ENCODE results near the gene ACVR2B.

The ACVR2B gene

GRCh38 chr3:38489766-38490165 lies 36.1 kb downstream of the ACVR2B start:
- no peak for DNase-seq

DNA sequence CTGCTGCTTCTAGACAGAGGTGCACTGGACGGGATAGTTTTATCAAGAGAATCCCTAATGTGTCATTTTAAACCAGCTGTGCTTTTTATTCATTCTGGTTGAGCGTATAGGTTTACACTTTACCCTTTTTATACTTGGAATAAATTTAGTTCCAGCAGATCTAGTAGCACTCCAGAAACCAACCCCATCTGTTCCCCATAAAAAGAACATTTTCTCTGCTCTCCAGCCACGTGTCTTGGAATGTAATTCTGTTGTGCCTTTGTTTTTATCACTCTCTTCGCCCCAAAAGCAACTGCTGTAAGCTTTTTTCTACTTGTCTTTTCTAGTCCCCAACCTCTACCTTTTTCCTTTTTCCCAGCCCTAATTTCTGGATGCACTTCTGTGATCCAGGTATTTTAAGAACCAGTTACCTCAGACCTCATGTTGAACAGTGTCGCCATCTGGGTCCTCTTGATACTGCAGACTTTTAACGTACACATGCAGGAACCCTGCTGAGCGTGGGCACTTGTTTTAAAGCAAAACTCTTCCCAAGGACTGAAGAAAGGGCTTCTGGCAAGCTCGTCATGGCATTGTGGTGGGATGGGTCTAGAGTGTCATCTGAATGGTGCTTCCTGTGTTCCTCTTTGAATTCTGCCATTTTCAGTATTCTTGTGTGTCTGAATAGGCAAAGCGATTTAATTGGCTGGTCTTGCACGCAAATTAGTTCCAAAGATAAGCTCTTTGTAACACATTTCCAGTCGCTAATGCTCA lies 36.8 kb downstream of the ACVR2B start:
- no peak for DNase-seq

- no peak for DNase-seq
Observed at GRCh38 chr3:38491215-38491614, 37.5 kb downstream of the ACVR2B start.

- no peak for DNase-seq
Observed at GRCh38 chr3:38493031-38493430, 39.3 kb downstream of the ACVR2B start.

DNA sequence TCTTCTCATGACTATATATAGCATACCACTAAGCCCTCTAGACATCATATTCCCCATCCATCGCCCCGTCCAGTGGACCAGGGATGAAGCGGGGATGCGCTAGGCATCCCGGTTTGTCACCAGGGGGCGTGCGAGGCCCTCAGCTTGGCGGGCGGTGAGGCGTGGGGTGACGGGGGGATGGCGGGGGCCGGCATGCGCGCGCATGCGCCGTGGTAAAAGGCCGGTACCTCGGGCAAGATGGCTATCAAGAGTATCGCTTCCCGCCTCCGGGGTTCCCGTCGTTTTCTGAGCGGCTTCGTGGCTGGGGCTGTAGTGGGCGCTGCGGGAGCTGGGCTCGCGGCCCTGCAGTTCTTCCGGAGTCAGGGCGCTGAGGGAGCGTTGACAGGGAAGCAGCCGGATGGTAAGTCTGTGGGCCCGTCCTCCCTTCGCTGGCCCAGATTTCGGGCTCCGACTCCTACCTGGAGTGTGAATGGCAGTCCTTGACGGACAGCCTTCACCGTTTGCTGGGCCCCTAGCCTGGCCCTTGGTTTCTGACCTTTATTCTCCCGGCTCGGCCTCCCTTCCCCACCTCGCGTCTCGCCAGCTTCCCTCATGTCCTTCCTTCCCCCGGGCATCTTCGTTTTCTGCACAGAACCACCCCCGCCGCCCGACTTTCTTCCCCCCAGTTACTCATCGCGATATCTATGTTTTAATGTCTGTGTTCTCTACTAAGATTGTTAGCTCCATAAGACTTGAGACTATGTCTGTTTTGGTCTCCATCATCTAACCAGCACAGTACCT lies 42.6 kb downstream of the ACVR2B start, which contains the start of gene EXOG:
EXOG (plus strand) TSS at position 210 of the 780 bp plus-strand sequence; CDS start at position 238, 28 bp downstream.
- peak; percentile 95 for DNase-seq

GRCh38 chr3:38497031-38497430 lies 43.3 kb downstream of the ACVR2B start:
- DNase-seq = no peak

GRCh38 chr3:38500688-38501417 lies 47.2 kb downstream of the ACVR2B start:
- DNase-seq = no peak

GRCh38 chr3:38507120-38507519 lies 53.4 kb downstream of the ACVR2B start:
- DNase-seq = no peak

DNA sequence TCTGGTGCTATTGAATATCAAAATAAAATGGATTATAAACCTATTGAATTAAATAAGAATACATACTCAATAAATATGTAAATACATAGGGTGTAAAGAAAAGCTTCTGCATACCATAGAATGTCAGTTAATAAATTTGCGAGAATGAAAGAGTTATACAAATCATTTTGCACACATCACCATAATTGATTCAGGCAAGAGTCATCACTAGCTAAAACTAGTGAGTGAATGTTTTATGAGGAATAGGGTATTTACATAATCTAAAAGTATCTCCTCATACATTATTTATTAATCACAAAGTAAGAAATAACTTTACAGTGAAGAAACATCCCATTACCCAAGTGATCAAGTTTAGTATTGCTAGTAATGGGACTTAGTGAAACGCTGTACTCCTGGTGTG lies 56.0 kb downstream of the ACVR2B start:
- DNase-seq = no peak

- no peak for DNase-seq
Observed at GRCh38 chr3:38510631-38511030, 56.9 kb downstream of the ACVR2B start.

DNA sequence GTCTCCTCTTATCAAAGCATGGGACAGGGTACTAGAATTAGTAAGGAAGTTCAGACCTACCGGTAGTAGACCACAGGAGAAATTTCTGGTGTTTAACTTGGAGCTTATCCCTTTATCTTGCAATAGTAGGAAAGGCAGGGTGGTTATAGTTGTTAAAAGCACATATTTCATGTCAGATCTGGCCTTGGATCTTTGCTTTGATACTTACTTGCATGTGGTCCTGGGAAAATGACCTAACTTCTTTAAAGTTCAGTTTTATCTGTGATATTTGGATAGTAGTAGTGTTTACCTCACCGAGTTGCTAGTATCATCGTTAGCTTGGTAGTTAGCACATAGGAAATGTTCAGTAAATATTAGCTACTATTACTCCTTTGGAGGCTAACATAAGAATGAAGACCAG lies 57.9 kb downstream of the ACVR2B start:
- no peak for DNase-seq

- no peak for DNase-seq
Observed at GRCh38 chr3:38515367-38515766, 61.7 kb downstream of the ACVR2B start.

DNA sequence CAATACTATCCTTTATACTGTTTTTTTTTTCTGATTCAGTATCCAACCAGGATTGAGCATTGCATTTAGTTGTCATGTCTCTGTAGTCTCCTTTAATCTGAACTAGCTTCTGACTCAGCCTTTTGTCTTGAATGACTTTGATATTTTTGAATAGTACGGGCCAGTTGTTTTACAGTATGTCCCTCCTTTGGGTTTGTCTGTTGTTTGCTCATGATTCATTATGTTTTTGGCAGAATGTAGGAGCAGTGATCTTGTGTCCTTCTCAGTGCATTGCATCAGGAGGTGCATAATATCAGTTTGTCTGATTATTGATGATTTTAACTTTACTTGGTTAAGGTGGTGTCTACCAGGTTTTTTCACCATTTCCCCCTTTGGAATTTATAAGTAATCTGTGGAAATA lies 63.0 kb downstream of the ACVR2B start:
- no peak for DNase-seq

GRCh38 chr3:38519000-38519399 lies 65.3 kb downstream of the ACVR2B start:
- DNase-seq = no peak

DNA sequence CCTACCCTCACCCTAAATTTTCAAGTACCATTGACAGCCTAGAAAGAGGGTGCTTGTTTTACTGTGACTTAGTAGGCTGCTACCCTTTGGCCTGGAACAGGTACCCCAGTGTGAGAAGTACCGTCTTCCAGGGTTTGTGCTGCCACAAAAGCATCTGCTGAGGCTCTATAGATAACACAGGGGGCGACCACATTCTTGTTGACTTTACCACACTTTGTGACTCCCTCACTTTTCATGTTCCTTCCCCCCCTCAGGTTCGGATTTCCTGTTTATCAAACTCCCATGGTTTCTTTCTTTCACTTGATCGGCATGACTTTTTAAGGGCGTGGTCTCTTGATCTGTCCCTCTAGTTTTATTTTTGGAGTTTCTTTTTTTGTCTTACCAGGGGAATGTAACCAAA lies 66.0 kb downstream of the ACVR2B start:
- no peak for DNase-seq

GRCh38 chr3:38521391-38521987 lies 67.8 kb downstream of the ACVR2B start:
- peak; percentile 46 for DNase-seq

DNA sequence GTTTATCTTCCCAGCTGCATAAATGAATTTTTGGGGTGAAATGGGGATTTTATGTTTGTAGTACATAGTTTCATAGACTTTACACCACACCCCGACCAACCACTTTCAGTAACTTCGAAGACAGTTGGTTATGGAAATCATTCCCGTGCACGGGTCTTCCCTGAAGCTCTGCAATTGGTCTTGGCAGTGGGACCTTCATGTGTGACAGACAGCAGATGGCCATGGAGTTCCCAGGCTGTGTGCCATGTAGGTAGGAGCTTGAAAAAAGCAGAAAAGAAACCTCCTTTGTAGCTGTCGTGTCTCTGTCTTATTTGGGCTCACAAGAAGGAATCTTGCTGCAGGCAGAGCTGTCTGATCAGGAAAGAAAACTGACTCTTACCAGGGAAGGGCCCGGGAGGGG lies 68.3 kb downstream of the ACVR2B start:
- DNase-seq = no peak

DNA sequence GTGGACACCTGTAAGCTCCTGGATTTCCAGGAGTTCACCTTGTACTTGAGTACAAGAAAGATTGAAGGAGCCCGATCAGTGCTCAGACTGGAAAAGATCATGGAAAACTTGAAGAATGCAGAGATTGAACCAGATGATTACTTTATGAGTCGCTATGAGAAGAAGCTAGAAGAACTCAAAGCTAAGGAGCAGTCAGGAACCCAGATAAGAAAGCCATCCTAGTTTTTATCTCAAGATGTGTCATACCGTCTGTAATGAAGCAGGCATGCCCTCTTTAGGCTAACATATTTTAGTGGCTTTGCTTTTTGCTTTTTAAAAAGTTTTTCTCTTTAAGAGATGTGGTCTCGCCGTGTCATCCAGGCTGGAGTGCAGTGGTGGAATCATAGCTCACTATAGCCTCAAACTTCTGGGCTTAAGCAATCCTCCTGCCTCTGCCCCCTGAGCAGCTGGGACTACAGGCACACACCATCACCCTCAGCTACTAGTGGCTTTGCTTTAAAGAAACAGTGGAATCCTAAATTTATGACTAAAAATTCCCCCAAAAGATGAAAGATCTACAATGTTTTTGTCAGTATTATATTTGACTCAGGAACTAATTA lies 70.5 kb downstream of the ACVR2B start:
- DNase-seq = no peak

- no peak for DNase-seq
Observed at GRCh38 chr3:38526792-38527191, 73.1 kb downstream of the ACVR2B start.

GRCh38 chr3:38528457-38528856 lies 74.8 kb downstream of the ACVR2B start:
- DNase-seq = no peak

GRCh38 chr3:38532529-38532928 lies 78.8 kb downstream of the ACVR2B start:
- no peak for DNase-seq

DNA sequence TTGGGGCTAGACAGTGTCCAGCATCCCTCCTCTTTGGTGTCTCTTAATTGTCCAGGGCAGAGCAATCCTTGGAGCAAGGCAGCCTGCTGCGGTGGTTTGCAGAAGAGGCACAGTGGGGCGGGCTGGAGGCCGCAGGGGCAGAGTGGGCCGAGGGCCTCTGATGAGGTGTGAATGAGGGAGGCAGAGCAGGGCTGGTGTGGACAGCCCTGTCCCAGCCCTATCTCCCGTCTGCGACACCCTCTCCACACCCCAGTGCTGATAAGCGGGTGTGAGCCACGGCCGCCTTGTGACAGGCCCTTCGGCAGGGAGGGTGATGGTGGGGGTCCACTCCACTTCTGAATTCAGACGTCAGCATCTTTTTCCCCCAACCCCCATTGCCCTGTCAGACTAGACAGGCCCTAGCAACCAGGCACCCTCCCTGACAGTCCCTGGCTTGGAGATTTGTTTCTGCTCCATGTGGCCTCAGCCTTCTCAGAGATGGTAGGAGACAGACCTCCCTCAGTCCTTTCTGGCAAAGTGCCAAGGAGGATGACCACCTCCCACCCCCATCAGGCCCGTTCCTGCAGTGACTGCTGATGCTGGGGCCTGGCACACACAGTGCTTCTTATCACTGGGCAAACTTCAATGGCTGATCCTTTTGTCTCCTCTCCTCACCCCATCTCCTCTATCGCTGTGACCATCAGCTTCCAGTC lies 79.7 kb downstream of the ACVR2B start:
- no peak for DNase-seq

Measured in stimulated activated CD4-positive, alpha-beta T cell treated with anti-CD3 and anti-CD28 coated beads, Interleukin-12 subunit alpha, Interleukin-12 subunit beta, amount 100 ng/mL, for 4 hours (primary cell).